ENCODE results near the gene ANKRD26.

The ANKRD26 gene

DNA sequence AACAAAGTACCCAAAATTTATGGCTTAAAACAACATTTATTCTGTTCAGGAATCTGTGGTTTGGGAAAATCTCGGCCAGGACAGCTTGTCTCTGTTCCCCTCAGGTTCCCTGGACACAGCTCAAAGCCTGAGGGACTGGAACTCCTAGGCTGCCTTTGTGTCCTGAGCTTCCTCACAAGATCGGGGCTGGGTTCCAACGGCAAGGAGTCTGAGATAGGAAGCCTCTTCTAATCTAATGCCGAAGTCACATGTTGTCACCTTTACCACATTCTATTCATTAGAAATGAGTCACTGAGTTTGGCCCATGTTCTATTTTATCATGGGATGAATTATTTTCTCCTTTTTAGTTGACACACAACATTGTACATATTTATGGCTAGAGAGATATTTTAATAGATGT, 80.5 kb downstream of the ANKRD26 start:
- FAIRE-seq: no peak

DNA sequence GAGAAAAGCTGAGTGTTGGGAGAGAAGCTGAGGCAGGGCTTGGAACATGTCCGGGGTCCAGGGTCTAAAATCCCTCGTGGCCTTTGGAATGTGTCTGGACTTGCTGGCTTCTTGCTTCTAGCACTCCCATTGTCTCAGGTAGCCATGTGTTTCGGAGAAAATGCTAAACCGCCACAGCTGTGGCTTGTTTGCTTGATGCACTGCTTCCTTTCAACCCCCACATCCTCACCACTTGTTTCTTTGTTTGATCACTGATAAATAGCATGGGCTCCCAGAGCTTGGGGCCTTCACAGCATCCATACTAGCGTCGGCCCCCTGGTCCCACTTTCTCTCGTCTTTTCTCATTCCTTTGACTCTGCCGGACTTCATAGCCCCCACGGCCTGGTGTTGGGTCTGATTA, 102.7 kb downstream of the ANKRD26 start:
- no peak for FAIRE-seq

DNA sequence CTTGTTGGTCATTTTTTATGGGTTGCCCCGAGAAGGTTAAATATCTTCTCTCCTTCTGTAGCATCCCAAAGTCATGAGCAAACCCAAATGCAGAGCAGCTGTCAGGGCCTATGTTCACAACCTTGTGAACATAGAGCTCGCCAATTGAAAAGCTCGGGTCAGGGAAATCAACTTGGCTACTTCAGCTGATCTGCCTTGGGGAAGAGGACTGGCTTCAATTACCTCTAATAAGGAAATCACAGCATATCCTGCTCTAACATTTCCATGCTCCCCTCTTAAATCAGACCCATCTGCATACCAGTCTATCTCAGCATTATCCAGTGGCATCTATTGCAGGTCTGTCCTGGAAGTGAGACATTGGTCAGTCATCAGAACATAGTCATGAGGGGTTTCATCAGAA, 105.6 kb downstream of the ANKRD26 start:
- FAIRE-seq: no peak

DNA sequence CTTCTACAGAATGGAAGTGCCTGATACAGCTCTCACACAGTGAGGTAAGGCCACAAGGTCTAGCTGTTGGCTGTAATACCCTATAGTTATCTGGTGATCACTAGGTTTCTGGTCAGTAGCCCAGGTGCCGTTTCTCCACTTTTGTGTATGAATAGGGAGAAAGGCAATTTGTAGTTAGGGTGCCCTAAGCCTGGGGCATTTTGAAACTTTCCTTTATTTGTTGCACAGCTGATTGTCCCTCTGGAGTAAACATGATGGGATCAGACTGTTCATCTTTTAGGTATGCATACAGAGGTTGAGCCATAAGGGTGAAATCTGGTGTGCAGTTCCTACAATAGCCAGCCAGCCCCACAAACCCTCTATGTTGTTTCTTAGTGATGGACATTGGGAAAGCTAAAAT, 112.4 kb downstream of the ANKRD26 start:
- no peak for FAIRE-seq

DNA sequence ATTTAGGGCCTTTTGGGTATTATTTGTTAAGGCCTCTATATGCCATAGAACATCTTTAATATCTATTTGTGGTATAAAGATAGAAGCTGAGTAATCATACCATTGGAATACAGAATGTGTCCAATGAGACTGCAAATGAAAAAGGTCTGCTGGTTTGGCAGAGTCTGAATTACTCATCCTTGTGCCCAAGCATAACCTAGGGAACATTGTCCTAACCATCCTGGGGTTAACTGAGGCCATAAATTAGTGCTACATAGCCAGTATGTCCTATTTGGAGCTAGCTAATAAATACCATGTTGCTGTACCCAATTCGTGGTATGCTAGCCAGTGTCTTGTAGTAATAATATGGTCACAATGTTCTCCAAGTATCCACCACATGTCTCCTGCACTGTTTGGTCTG, 117.1 kb downstream of the ANKRD26 start:
- FAIRE-seq: no peak

DNA sequence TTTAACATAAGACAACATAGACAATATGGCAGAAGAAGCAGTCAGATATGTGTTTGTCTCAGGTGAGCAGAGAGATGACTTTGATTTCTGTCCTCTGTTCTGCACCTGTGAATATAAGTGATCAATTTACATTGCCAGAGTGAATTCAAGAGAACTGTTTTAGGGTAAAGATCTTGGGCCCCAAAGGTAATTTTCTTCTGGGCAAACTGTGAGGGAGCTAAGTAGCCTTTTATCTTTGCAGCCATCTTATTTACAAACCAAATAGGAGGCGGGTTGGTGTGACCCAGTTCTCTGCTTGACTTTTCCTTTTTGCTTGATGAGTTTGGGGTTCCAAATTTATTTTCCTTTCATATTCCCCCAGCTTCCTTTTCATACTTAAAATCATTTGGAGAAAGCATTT, 118.2 kb downstream of the ANKRD26 start:
- FAIRE-seq: no peak

DNA sequence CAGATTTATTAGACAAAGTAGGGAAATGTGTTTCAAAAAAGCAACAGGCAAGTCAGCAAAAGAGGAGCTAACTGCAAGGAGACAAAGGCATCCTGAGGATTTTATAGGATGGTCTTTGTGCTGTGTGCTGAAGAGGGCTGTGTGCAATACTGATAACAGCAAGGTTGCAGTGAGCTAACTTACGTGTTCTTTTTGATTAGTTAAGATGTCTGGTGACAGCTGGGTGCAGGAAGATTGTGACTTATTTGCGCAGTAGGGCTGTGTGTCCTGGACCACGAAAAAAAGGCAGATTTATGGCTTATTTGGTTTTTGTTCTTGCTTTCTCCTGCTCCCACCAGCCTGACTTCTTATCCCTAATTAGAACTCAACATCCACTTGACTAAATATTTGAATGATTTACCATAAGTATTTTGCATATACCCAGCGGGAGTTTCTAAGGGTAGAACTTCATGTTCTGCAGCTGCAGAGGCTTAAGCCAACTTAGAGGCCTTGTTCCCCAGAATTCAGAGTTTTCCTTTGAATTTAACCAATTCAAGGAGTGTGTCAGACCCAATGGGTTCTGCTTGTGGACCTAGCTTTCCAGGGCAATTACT, 119.0 kb downstream of the ANKRD26 start:
- no peak for FAIRE-seq

DNA sequence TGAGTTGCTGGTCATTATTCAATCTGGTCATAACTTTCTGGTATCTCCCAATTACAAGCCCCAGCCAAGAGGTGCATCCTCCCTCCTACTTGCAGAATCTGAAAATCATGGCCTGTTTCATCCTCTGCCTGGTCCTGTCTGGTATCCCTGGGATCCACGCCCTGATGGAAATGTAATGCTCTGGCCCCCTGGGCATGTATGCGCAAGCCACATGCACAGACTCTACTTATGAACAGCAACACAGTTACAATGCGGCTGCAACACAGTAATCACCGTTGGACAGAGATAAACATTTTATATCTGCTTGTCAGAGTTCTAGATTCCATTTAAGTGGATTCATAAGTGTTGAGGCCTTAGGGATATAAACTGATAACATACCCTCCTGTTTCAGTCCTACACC, 121.8 kb downstream of the ANKRD26 start:
- FAIRE-seq: no peak

DNA sequence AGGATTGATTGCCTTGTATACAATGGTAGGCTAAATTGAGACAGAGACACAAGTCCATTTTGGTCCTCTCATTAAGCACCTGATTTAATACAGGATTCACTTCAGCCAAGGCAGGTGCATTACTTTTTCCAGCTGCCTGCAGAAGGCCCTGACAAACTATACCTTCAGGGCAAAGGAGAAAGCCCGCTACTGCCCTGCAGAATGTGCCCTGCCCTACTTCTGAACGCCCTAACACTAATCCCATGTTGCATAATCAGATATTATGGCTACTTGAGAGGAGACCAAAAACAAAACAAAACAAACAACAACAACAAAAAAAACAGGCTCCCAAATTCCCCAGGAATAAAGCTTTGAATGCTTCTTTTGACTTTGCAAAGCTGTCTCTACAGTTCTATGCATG, 122.7 kb downstream of the ANKRD26 start:
- FAIRE-seq: no peak

DNA sequence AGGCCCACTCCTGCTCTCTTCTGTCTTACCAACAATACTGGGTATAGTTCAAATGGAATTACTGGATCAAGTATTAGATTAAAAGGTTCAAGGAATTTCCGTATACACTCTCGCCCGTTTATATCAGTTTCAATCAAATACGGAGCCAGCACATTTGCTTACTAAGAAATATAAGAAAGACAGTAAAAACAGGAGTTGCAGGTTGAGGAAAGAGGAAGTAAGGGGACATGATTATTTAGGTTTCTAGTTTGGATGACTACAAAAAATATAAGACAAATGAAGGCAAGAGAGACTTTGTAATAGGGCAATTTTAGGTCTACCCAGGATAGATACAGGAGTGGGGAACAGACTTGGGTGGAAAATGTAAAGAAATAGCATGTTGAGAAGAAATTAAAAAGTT, 129.6 kb downstream of the ANKRD26 start:
- FAIRE-seq: no peak

DNA sequence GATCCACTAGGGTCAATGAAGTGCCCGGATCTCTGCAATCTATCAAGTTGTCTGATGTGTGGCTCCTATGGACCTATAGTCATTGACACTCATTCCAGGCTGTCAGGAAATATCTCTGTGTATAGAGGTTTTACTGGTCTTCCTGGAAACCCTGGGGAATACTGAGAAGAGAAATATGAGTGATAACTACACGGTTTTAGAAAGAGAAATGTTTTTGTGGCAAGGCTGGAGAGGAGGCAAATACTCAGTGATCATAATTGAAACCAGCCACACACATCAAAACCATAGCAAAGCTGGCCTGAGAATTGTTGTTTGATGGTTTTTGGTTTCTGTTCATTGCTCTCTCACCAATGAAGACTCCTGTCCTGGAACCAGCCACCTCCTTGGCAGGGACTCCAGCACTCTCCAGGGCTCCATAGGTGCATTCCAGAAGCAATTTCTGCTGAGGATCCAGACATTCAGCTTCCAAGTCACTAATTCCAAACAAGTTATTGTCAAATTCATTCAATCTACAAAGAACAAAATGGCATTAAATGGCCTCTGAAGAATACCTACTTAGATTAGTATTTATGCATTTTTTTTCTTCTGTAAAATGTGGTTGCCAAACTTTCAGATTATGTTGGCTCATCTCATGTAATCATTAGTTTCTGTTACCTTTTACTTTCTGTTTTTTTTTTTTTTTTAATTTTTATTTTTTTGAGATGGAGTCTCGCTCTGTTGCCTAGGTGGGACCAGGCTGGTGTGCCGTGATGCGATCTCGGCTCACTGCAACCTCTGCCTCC, 131.0 kb downstream of the ANKRD26 start:
- FAIRE-seq: no peak

DNA sequence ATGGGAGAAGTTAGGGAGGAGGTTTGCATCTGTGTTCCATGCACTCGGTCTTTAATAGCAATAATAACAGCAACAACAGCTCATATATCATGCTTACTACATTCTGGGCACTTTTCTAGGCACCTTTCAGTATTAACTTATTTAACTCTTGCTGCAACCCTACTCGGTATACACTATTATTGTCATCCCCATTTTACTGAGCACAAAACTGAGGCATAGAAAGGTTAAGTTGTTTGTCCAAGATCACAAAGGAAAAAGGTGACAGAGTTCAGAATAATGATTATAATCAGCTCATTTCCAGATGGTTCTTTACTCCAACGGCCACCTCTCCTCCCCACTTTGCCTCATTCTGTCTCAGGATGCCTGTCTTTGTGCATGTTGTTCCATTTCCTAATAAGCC, 137.5 kb downstream of the ANKRD26 start:
- no peak for FAIRE-seq

DNA sequence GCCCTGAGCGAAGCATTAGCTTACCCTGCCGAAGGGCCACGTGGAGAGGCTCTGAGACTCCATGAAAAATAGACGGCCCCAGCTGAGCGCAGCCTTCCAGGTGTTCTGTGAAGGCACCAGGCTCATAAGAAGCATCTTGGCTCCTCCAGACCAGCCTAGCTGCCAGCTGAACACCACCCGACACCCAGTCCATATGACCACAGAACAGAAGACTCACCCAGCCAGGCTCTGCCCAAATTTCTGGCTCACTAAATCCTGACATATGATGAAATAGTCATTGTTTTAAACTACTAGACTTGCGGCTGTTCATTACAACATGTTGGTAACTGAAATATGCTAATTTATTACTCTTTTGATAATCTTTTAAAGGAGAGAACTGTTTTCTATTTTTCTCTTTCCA, 140.0 kb downstream of the ANKRD26 start:
- no peak for FAIRE-seq

DNA sequence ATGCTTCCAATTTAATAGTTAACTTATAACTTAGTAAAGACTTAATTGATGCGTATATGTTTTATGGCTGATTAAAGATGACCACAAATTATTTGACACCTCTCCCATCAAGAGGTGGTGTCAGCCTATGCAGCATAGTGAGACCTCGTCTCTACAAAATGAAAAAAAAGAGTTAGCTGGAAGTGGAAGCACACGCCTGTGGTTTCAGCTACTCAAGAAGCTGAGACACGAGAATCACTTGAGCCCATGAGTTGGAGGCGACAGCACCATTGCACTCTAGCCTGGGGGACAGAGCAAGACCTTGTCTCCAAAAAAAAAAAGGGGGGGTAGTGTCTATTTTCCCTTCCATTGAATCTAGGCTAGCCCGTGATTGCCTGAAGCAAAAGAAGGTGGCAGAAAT, 140.5 kb downstream of the ANKRD26 start:
- FAIRE-seq: no peak

All from islet of Langerhans (tissue), 1 donor.